Stimulated activated CD4-positive, alpha-beta T cell treated with anti-CD3 and anti-CD28 coated beads, Interleukin-12 subunit alpha, Interleukin-12 subunit beta, amount 100 ng/mL, for 48 hours (primary cell): Measurements from ENCODE around the gene DNAH12.
"Not testable (repeated sequence)": the region's sequence is repeated elsewhere in the genome, so short reads cannot be mapped to it uniquely, and the experiment has no call there.

ENCODE experiments used
- DNase-seq, 3 donors: peaks; one replicate each; pipeline ENCODE4 v3.0.0-alpha.2; 2020; ENCODE audit warnings: low read depth in 2 of 3, low spot score in 1 of 3

Gene DNAH12

GRCh38 chr3:57326498-57326897 is 217.6 kb downstream of the DNAH12 start:
- DNase-seq, result not testable (repeated sequence)

- no peak for DNase-seq
Observed at GRCh38 chr3:57314204-57314603, 229.9 kb downstream of the DNAH12 start.

GRCh38 chr3:57309769-57310360 is 234.3 kb downstream of the DNAH12 start:
- no peak for DNase-seq

GRCh38 chr3:57303520-57303919 is 240.6 kb downstream of the DNAH12 start:
- DNase-seq, result not testable (repeated sequence)

DNA sequence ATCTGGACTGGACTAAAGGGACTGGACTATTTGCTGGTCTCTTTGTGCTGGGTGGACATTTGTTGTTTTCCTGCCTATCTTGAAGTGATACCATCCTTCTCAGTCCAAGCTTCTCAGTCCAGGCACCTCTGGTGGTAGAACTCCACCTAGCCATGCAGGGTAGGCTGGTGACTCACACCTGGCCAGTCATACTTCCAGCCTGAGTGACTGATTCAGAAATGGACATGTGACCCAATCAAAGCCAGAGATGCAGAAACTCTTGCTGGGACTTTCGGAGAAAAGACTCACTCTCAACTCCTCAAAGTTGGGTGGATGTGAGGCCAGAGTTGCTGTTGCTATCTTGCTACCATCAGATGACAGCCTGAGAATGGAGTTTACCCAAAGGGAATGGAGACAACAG is 246.1 kb downstream of the DNAH12 start:
- no peak for DNase-seq

DNA sequence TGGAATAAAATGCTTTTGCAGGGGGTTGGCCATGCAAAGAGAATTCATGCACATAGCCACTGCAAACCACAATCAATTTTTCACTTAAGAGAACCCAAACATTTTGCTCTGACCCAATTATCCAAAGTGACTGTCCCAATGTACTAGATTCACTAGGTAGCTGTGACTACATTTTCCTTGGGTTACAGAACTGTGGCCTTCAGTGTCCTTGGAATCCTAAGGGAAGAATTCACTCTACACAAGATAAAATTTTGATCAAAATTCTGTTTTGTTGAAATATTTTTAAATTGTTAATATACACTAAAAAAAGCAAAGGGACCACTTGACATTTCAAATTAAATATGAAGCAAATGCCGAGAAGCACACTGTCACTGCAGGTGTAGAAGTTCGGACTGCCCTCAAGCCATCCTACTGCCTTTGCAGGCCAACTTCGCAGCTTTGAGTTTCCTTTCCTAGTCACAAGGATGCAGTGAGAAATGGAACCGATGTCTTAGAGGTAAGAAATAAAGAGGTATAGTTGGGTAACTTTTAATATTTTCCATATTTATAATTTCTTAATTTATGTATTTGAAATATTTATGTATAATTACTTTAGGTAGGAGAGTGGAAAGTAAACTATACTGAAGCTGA is 251.1 kb downstream of the DNAH12 start:
- DNase-seq, result no peak

DNA sequence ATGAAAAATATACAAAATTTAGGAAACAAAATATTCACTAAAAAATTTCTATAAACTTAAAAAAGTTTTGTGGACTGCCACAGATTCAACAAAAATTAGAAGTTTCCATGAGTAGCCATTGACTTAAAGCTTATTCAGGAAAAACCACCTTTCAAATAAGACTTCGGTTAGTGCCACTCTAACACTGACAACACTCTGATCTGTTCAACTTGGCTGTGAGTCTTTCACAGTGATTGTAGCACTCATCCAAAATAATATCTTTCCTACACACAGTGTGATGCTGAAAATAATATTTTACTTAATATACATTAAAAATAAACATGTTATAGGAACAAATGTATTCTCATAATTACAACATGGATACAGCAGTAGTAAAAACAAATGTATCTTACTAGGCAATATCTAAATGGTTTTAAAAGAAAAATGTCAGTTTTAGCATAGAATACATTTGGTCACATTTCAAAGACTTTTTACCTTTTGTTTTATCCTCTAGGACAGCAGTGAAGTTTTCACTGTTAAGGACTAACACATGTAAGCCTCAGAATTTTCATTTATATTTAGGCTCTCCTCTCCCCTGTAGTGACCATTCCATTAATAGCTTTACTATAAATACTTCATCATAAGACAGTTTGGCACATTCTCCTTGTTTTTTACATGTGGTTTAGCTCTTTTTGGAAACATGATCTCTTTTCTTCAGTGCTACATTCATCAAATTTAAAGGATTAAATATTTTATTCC is 251.8 kb downstream of the DNAH12 start, which contains the start of gene ASB14:
Gene ASB14, minus strand, starts transcription at position 527 of the 738 bp plus-strand sequence. CDS start 652 bp downstream, outside the sequence.
- DNase-seq, result no peak

- no peak for DNase-seq
Observed at GRCh38 chr3:57288403-57288802, 255.7 kb downstream of the DNAH12 start.

GRCh38 chr3:57287205-57287604 is 256.9 kb downstream of the DNAH12 start:
- DNase-seq, result no peak

DNA sequence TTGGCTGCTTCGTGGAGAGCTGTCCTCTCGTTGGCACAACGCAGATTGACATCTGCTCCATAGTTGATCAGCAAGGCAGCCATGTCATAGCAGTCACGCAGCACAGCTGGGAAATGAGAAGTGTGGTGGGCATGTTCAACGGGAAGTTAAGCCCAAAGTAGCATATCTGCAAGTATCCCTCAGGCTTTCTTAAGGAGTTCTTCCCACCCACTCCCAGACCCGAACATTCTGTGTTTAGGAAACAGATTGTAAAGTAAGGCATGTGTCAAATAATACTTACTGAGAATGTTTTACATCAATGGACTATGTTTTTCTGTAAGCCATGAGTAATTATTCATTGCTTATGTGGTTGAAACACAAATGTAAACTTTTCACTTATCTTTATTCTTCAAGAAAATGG is 260.8 kb downstream of the DNAH12 start:
- no peak for DNase-seq

GRCh38 chr3:57281715-57282114 is 262.4 kb downstream of the DNAH12 start:
- no peak for DNase-seq

GRCh38 chr3:57279685-57280084 is 264.5 kb downstream of the DNAH12 start:
- no peak for DNase-seq

DNA sequence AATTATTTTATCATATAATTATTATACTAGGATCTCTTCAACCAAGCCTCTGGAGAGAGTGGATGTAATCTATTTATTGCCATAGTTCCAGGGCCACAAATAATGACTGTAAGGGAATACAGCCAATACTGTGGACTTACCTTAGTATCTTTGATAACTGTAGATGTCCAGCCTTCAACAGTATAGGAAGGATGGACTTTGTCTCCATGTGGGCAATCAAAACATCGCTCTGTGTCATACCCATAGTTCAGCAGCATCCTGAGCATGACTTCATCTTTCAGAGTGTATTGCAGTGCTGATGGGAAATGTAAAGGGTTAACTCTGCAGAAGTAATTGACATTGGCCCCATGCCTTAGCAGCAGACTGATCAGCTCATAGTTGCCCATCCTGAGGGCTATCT is 265.9 kb downstream of the DNAH12 start:
- no peak for DNase-seq

GRCh38 chr3:57275393-57275792 is 268.8 kb downstream of the DNAH12 start:
- no peak for DNase-seq

DNA sequence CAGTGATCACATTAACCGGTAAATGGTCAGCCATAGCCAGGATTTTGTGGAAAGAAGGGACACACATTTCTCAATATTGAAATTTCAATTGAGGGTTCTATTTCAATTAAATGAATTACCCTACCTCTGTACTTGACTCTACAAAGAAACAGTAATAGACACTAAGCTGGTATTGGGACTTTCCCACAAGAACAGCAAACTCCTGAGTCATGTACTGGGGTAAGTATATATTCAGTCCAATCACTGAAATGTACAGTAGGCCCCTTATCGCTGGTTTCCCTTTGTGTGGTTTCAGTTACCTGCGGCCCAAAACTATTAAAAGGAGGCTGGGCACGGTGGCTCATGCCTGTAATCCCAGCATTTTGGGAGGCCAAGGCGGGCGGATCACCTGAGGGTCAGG is 269.3 kb downstream of the DNAH12 start:
- DNase-seq, result no peak

- DNase-seq, result no peak
Observed at GRCh38 chr3:57268416-57268815, 275.7 kb downstream of the DNAH12 start.

DNA sequence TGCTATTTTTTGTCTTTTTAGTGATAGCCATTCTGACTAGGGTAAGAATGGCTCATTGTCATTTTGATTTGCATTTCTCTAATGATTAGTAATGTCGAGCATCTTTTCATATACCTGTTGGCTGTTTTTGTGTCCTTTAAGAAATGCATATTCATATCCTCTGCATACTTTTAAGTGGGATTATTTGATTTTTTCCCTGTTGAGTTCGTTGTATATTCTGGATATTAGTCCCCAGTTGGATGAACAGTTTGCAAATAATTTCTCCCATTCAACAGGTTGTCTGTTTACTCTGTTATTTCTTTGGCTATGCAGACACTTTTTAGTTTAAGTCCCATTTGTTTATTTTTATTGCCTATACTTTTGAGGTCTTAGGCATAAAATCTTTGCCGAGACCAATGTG is 282.2 kb downstream of the DNAH12 start:
- no peak for DNase-seq

DNA sequence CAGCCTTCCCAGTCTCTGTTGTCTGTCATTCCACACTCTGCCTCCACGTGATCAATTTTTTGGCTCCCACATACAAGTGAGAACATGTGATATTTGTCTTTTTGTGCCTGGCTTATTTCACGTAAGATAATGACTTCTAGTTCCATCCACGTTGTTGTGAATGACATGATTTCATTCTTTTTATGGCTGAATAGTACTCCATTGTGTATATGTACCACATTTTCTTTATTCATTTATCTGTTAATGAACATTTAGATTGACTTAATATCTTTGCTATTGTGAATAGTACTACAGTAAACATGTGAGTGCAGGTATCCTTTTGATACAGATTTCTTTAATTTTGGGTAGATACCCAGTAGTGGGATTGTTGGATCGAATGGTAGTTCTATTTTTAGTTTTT is 283.0 kb downstream of the DNAH12 start:
- no peak for DNase-seq

- DNase-seq, result no peak
Observed at GRCh38 chr3:57257678-57258077, 286.5 kb downstream of the DNAH12 start.

GRCh38 chr3:57256844-57257243 is 287.3 kb downstream of the DNAH12 start:
- no peak for DNase-seq

GRCh38 chr3:57252404-57252803 is 291.7 kb downstream of the DNAH12 start:
- DNase-seq, result no peak

GRCh38 chr3:57244946-57245345 is 299.2 kb downstream of the DNAH12 start:
- DNase-seq, result no peak
